ENCODE results near the gene TRIM9. TPM values are rescaled to one million over a fixed set of nuclear protein-coding genes. Genes with fewer than 3 reads are reported as not detected.

The TRIM9 gene
- total RNA-seq, 1 experiment from 2014 or later = 9.8 TPM

- Histone ChIP-seq H3K9me3 (ENCODE audit: low read depth, low read length, poor library complexity, severe bottlenecking) (no peaks in the 10 kb centered on the region), H3K36me3 (ENCODE audit: insufficient read depth, low read length, poor library complexity, severe bottlenecking) (no peaks in the 10 kb centered on the region), H3K27ac (ENCODE audit: low read depth, low read length, poor library complexity, severe bottlenecking) (no peak overlapping the region), H3K27me3 (replicated peaks; ENCODE audit: insufficient read depth, low read depth, low read length, poor library complexity) (no peaks in the 10 kb centered on the region), H3K4me3 (ENCODE audit: low read depth, low read length, poor library complexity, severe bottlenecking) (no peak overlapping the region), H3K4me1 (ENCODE audit: insufficient read depth, low read length, poor library complexity, severe bottlenecking) (peaks cover 12% of the 10 kb centered on the region)
- intact Hi-C loops (cut with micrococcal nuclease; ENCODE audit: unreplicated experiment) = no loop called here
- no peak for TF ChIP-seq CTCF (conservative IDR thresholded peaks at IDR 0.05; ENCODE audit: low read depth, low read length)
- TF ChIP-seq EZH2 (IDR thresholded peaks at IDR 0.05; ENCODE audit: borderline replicate concordance, low read depth, low read length, poor library complexity, severe bottlenecking) = no peak
- no TSS peak for BruUV-seq (replicated peaks)
- no peak for DNase-seq (ENCODE audit: low spot score)
- CTCF ChIA-PET = no interaction called here
- POLR2A ChIA-PET (ENCODE audit: low non-redundant PET) = no interaction called here
Observed at GRCh38 chr14:51082349-51082748, 12.6 kb downstream of the TRIM9 start.

- Histone ChIP-seq H3K9me3 (ENCODE audit: low read depth, low read length, poor library complexity, severe bottlenecking) (no peaks in the 10 kb centered on the region), H3K36me3 (ENCODE audit: insufficient read depth, low read length, poor library complexity, severe bottlenecking) (no peaks in the 10 kb centered on the region), H3K4me1 (ENCODE audit: insufficient read depth, low read length, poor library complexity, severe bottlenecking) (peaks cover 12% of the 10 kb centered on the region), H3K4me3 (ENCODE audit: low read depth, low read length, poor library complexity, severe bottlenecking) (no peak overlapping the region), H3K27me3 (replicated peaks; ENCODE audit: insufficient read depth, low read depth, low read length, poor library complexity) (no peaks in the 10 kb centered on the region), H3K27ac (ENCODE audit: low read depth, low read length, poor library complexity, severe bottlenecking) (no peak overlapping the region)
- BruUV-seq (replicated peaks) = no TSS peak
- intact Hi-C loops (cut with micrococcal nuclease; ENCODE audit: unreplicated experiment) = no loop called here
- no peak for DNase-seq (ENCODE audit: low spot score)
- TF ChIP-seq EZH2 (IDR thresholded peaks at IDR 0.05; ENCODE audit: borderline replicate concordance, low read depth, low read length, poor library complexity, severe bottlenecking) (no peak), CTCF (conservative IDR thresholded peaks at IDR 0.05; ENCODE audit: low read depth, low read length) (no peak)
- CTCF ChIA-PET = no interaction called here
- POLR2A ChIA-PET (ENCODE audit: low non-redundant PET) = no interaction called here
Observed at GRCh38 chr14:51081712-51082111, 13.2 kb downstream of the TRIM9 start.

GRCh38 chr14:51081209-51081608 is 13.7 kb downstream of the TRIM9 start:
- no peaks in the 10 kb centered on the region for H3K36me3 ChIP-seq (ENCODE audit: insufficient read depth, low read length, poor library complexity, severe bottlenecking)
- POLR2A ChIA-PET (ENCODE audit: low non-redundant PET) = no interaction called here
- no peak overlapping the region for H3K4me3 ChIP-seq (ENCODE audit: low read depth, low read length, poor library complexity, severe bottlenecking)
- no peaks in the 10 kb centered on the region for H3K9me3 ChIP-seq (ENCODE audit: low read depth, low read length, poor library complexity, severe bottlenecking)
- no TSS peak for BruUV-seq (replicated peaks)
- H3K4me1 ChIP-seq (ENCODE audit: insufficient read depth, low read length, poor library complexity, severe bottlenecking) = peaks cover 12% of the 10 kb centered on the region
- CTCF ChIA-PET = no interaction called here
- intact Hi-C loops (cut with micrococcal nuclease; ENCODE audit: unreplicated experiment) = no loop called here
- H3K27me3 ChIP-seq (replicated peaks; ENCODE audit: insufficient read depth, low read depth, low read length, poor library complexity) = no peaks in the 10 kb centered on the region
- TF ChIP-seq CTCF (conservative IDR thresholded peaks at IDR 0.05; ENCODE audit: low read depth, low read length) (no peak), EZH2 (IDR thresholded peaks at IDR 0.05; ENCODE audit: borderline replicate concordance, low read depth, low read length, poor library complexity, severe bottlenecking) (no peak)
- no peak overlapping the region for H3K27ac ChIP-seq (ENCODE audit: low read depth, low read length, poor library complexity, severe bottlenecking)
- DNase-seq (ENCODE audit: low spot score) = no peak

Measured in A673 (cell line).